ENCODE data around the gene POU2F1.

POU2F1 gene

DNA sequence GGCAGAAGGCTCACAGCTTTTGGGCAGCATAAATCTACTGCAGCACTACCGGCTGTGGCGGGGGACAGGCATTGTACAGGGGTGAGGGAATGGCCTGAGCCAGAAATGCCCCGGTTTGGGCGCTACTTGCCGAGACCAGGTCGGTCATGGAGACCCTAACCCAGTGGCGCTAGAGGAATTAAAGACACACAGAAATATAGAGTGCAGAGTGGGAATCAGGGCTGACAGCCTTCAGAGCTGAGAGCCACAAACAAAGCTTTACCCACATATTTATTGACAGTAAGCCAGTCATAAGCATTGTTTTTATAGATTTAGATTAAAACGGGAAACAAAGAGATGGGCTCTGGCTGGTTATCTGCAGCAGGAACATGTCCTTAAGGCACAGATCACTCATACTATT is 101.8 kb downstream of the POU2F1 start:
- Mint-ChIP-seq H3K27me3 (no peaks in the 10 kb centered on the region), H3K27ac (no peak overlapping the region), H3K9me3 (peaks cover 60% of the 10 kb centered on the region), H3K4me3 (no peak overlapping the region), H3K36me3 (ENCODE audit: low read depth) (peaks cover 92% of the 10 kb centered on the region), H3K4me1 (ENCODE audit: low read depth) (no peaks in the 10 kb centered on the region)

GRCh38 chr1:167325151-167325550 is 104.5 kb downstream of the POU2F1 start:
- peaks cover 16% of the 10 kb centered on the region for H3K4me1 Mint-ChIP-seq (ENCODE audit: low read depth)
- no peak overlapping the region for H3K27ac Mint-ChIP-seq
- H3K4me3 Mint-ChIP-seq: no peak overlapping the region
- H3K36me3 Mint-ChIP-seq (ENCODE audit: low read depth): peaks cover 67% of the 10 kb centered on the region
- H3K9me3 Mint-ChIP-seq: peaks cover 36% of the 10 kb centered on the region
- no peaks in the 10 kb centered on the region for H3K27me3 Mint-ChIP-seq

- no peak overlapping the region for H3K4me3 Mint-ChIP-seq
- peaks cover 42% of the 10 kb centered on the region for H3K4me1 Mint-ChIP-seq (ENCODE audit: low read depth)
- no peaks in the 10 kb centered on the region for H3K27me3 Mint-ChIP-seq
- peaks cover 41% of the 10 kb centered on the region for H3K36me3 Mint-ChIP-seq (ENCODE audit: low read depth)
- H3K9me3 Mint-ChIP-seq: peaks cover 11% of the 10 kb centered on the region
- H3K27ac Mint-ChIP-seq: no peak overlapping the region
Measured at GRCh38 chr1:167328306-167328815, 107.7 kb downstream of the POU2F1 start.

DNA sequence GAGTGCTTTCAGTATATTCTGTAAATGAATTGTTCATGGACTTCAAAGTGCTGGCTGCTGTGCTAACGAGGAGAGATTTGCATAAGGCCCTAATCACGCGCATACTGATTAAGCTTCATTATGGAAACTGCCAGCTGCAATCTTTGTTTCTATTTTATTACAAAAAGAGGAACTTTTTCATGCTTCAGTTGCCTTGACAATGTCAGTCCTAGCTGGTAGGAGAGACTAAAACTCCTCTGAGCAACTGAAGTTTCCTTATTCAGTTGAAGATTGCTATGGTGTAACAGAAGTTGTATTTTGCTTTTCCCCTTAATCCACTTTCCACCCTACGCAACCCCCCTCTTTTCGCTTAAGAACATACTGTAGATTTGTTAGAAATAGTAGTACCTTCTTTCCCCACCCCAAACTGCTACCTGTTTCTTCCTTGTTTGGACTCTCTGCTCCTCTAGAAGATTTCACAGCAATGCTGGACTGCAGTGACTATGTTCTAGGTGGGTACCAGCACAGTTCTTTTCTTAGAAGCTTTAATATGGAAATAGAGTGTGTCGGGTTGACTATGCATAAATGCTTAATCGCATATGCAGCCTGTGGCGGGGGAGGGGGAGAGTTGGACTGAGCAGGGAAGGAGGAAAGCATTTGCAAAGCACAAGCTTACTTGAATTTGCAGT is 108.3 kb downstream of the POU2F1 start:
- Mint-ChIP-seq H3K27me3 (no peaks in the 10 kb centered on the region), H3K27ac (peak overlapping the region; percentile 13), H3K4me3 (peak overlapping the region; percentile 31), H3K36me3 (ENCODE audit: low read depth) (peaks cover 39% of the 10 kb centered on the region), H3K4me1 (ENCODE audit: low read depth) (peaks cover 47% of the 10 kb centered on the region), H3K9me3 (peaks cover 10% of the 10 kb centered on the region)

- Mint-ChIP-seq H3K4me1 (ENCODE audit: low read depth) (peaks cover 47% of the 10 kb centered on the region), H3K9me3 (no peaks in the 10 kb centered on the region), H3K36me3 (ENCODE audit: low read depth) (peaks cover 32% of the 10 kb centered on the region), H3K4me3 (no peak overlapping the region), H3K27ac (peak overlapping the region; percentile 57), H3K27me3 (no peaks in the 10 kb centered on the region)
Measured at GRCh38 chr1:167330601-167331293, 110.1 kb downstream of the POU2F1 start.

DNA sequence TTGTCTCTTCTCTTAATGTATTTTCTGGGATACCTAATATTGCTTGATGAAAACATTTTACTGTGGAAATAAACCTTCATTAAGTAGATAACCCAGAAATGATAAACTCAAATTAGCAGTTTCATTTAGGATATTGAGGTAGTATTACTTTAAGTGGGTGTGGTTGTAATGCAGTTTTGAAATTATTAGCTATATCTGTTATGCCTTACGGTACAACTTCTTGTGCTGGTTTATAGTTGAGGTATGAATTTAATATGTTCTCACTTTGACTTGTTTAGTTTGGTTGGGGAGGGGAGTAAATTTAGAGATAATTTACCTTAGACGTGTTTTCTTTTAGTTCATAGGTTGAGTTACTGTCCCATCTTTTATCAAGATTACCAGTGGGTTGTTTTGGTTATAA is 111.0 kb downstream of the POU2F1 start:
- peaks cover 47% of the 10 kb centered on the region for H3K4me1 Mint-ChIP-seq (ENCODE audit: low read depth)

DNA sequence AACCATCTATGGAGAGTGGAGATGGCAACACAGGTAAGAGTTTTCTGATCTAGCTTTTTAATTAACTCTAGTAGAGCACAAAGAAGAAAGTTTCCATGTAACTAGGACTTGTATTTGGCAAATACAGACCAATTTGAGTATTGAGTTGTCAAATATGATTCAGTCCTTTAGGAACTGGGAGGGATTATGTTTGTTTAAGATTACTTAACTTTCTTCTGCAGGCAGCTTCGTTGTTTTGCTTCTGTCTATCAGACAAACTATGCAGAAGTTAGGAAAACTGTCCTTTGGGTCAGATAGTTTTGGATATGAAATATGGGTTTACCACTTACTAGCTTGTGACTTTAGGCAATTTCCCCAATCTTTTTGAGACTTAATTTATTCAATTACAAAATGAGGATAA is 111.8 kb downstream of the POU2F1 start:
- H3K27ac Mint-ChIP-seq: no peak overlapping the region
- peaks cover 31% of the 10 kb centered on the region for H3K36me3 Mint-ChIP-seq (ENCODE audit: low read depth)
- H3K9me3 Mint-ChIP-seq: peaks cover 4% of the 10 kb centered on the region
- H3K4me3 Mint-ChIP-seq: no peak overlapping the region
- H3K4me1 Mint-ChIP-seq (ENCODE audit: low read depth): peaks cover 47% of the 10 kb centered on the region
- H3K27me3 Mint-ChIP-seq: no peaks in the 10 kb centered on the region

More for the DNA sequence above, 111.0 kb downstream of the POU2F1 start:
- no peaks in the 10 kb centered on the region for H3K9me3 Mint-ChIP-seq
- peaks cover 31% of the 10 kb centered on the region for H3K36me3 Mint-ChIP-seq (ENCODE audit: low read depth)
- H3K27me3 Mint-ChIP-seq: no peaks in the 10 kb centered on the region
- H3K4me3 Mint-ChIP-seq: no peak overlapping the region
- H3K27ac Mint-ChIP-seq: no peak overlapping the region

DNA sequence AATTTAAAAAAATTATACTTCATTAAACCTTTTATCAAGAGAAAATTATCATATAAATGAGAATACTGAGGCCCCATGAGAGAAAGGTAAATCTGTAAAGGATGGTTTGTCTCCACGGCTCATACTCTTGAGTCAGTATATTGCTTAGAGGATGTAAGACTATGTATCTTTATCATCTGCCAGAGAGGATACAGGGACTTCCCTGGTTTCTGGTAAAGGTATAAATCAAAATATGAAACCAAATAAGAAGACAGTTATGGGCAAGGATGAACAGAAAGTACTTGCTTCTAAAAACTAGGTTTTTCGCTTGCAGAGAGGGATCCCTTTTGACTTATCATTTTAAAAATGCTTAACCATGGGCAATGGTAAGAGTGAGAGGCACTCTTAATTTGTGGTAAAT is 112.4 kb downstream of the POU2F1 start:
- Mint-ChIP-seq H3K27me3 (no peaks in the 10 kb centered on the region), H3K36me3 (ENCODE audit: low read depth) (peaks cover 36% of the 10 kb centered on the region), H3K4me1 (ENCODE audit: low read depth) (peaks cover 47% of the 10 kb centered on the region), H3K27ac (peak overlapping the region; percentile 40), H3K9me3 (peaks cover 7% of the 10 kb centered on the region), H3K4me3 (no peak overlapping the region)

DNA sequence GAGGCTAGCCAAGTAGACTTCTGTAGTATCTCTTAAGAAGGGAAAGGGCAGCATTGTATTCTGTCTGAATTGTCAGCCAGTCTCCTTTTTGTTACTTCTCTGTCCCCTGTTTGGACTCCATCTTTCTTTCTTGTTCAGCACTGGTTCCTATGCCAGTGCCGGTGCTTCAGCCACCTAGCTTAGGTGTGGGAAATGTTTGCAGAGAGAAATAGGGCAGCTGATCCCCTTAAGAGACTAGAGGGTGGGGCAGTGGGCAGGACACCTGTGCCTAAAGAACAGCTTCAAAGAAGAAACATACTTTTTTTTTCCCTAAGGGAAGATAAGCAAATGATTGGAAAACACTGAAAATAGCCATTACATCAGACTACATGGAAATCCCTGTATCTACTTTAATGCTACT is 113.0 kb downstream of the POU2F1 start:
- H3K36me3 Mint-ChIP-seq (ENCODE audit: low read depth): peaks cover 40% of the 10 kb centered on the region
- peaks cover 7% of the 10 kb centered on the region for H3K9me3 Mint-ChIP-seq
- peak overlapping the region; percentile 40 for H3K27ac Mint-ChIP-seq
- no peaks in the 10 kb centered on the region for H3K27me3 Mint-ChIP-seq
- peaks cover 41% of the 10 kb centered on the region for H3K4me1 Mint-ChIP-seq (ENCODE audit: low read depth)
- H3K4me3 Mint-ChIP-seq: no peak overlapping the region

DNA sequence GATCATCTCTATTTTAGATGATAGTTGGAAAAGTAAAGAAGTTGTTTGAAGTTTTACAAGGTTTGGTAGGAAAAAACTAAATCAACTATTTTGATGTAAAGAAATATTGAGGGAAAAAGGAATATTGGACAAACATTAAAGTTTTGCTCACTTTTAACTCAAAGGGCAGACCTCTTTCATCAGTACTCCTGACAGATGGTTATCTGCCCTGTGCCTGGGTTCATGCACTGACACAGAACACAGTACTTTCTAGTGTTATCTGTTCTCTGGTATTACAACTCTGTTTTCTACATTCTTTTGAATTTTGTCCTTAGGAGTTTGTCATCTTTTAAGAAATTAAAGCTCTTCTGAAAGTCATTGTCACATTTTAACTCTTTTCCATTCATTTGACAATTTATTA is 118.7 kb downstream of the POU2F1 start:
- Mint-ChIP-seq H3K27ac (no peak overlapping the region), H3K36me3 (ENCODE audit: low read depth) (peaks cover 40% of the 10 kb centered on the region), H3K4me1 (ENCODE audit: low read depth) (peaks cover 5% of the 10 kb centered on the region), H3K27me3 (no peaks in the 10 kb centered on the region), H3K4me3 (no peak overlapping the region), H3K9me3 (peaks cover 7% of the 10 kb centered on the region)

DNA sequence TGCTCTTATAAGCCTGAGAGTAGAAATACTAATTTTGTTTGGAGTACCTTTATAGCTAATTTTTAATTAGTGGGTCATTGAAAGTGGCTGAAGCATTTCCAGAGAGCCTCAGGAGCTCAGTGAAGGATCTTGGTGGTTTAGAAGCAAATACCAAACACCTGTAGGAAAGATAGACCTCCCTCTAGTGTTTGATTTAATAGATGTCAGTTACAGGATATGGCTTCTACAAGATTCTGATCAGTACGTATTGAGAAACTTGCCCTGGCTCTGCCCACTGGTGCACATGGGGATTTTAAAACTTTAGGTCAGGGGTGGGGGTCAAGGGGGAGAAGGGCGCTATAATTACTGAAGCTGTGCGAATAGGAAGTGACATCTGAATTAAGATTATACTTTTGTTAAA is 122.2 kb downstream of the POU2F1 start:
- H3K36me3 Mint-ChIP-seq (ENCODE audit: low read depth): peaks cover 17% of the 10 kb centered on the region
- H3K27ac Mint-ChIP-seq: no peak overlapping the region
- peaks cover 5% of the 10 kb centered on the region for H3K4me1 Mint-ChIP-seq (ENCODE audit: low read depth)
- no peaks in the 10 kb centered on the region for H3K27me3 Mint-ChIP-seq
- H3K9me3 Mint-ChIP-seq: no peaks in the 10 kb centered on the region
- H3K4me3 Mint-ChIP-seq: no peak overlapping the region

- no peaks in the 10 kb centered on the region for H3K27me3 Mint-ChIP-seq
- H3K4me1 Mint-ChIP-seq (ENCODE audit: low read depth): peaks cover 5% of the 10 kb centered on the region
- no peak overlapping the region for H3K27ac Mint-ChIP-seq
- H3K9me3 Mint-ChIP-seq: no peaks in the 10 kb centered on the region
- no peak overlapping the region for H3K4me3 Mint-ChIP-seq
- peaks cover 7% of the 10 kb centered on the region for H3K36me3 Mint-ChIP-seq (ENCODE audit: low read depth)
Measured at GRCh38 chr1:167344112-167344511, 123.4 kb downstream of the POU2F1 start.

DNA sequence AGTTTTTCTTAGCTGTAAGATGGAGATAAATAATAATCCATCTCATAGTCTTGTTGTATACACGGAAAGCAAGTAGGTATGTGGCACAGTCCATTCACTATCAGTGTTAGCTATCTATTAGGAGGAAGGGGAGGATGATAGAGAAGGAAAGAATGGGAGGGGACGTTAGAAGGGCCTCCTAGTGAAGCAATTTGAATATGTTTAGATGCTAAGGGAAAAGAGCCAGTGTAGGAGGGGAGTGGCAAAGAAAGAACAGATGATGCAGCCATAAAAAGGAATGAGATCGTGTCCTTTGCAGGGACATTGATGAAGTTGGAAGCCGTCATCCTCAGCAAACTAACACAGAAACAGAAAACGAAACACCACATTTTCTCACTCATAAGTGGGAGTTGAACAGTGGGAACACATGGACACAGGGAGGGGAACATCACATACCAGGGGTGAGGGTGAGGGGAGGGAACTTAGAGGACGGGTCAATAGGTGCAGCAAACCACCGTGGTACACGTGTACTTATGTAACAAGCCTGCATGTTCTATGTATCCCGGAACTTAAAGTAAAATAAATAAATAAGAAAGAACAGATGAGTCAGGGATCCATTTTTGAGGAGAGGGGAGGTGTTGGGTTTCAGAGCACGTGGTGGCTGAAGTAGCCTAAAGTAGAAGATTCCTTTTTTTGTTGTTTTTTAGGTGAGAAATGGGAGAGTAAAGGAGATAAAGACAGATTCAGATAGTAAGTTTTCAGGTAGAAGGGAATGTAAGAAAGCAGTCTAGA is 124.1 kb downstream of the POU2F1 start:
- Mint-ChIP-seq H3K4me1 (ENCODE audit: low read depth) (peaks cover 5% of the 10 kb centered on the region), H3K27ac (no peak overlapping the region), H3K36me3 (ENCODE audit: low read depth) (peaks cover 3% of the 10 kb centered on the region)

DNA sequence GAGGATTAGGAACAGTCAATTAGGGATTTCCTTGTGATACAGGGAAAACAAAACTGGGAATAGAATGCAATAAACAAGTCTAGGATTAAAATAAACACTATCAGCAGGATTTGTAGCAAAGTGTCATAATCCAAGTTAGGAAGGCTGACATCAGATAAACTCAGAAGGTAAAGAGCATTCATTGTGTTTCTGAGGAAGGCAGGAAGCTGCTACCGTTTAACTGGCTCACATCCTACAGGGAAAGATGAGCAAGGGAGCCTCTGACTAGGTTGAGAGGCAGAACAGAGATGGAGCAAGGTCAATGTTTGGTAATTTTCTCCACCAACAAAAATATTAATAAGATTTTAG is 124.7 kb downstream of the POU2F1 start:
- H3K36me3 Mint-ChIP-seq (ENCODE audit: low read depth): peaks cover 3% of the 10 kb centered on the region
- no peaks in the 10 kb centered on the region for H3K27me3 Mint-ChIP-seq
- no peaks in the 10 kb centered on the region for H3K9me3 Mint-ChIP-seq
- H3K27ac Mint-ChIP-seq: no peak overlapping the region
- H3K4me1 Mint-ChIP-seq (ENCODE audit: low read depth): peaks cover 5% of the 10 kb centered on the region
- H3K4me3 Mint-ChIP-seq: no peak overlapping the region

More for the DNA sequence above, 124.1 kb downstream of the POU2F1 start:
- Mint-ChIP-seq H3K4me3 (no peak overlapping the region), H3K9me3 (no peaks in the 10 kb centered on the region), H3K27me3 (no peaks in the 10 kb centered on the region)

GRCh38 chr1:167357305-167357704 is 136.6 kb downstream of the POU2F1 start:
- H3K27ac Mint-ChIP-seq: no peak overlapping the region
- H3K4me1 Mint-ChIP-seq (ENCODE audit: low read depth): no peaks in the 10 kb centered on the region
- peaks cover 8% of the 10 kb centered on the region for H3K9me3 Mint-ChIP-seq
- no peaks in the 10 kb centered on the region for H3K27me3 Mint-ChIP-seq
- H3K4me3 Mint-ChIP-seq: no peak overlapping the region
- H3K36me3 Mint-ChIP-seq (ENCODE audit: low read depth): peaks cover 18% of the 10 kb centered on the region
